ENCODE data around the gene LRRK2. TPM values are rescaled to one million over a fixed set of nuclear protein-coding genes. Genes with fewer than 3 reads are reported as not detected.

The LRRK2 gene
- total RNA-seq, 3 donors from 2014 or later: 11.1 to 30.9 (median 13.5) TPM

DNA sequence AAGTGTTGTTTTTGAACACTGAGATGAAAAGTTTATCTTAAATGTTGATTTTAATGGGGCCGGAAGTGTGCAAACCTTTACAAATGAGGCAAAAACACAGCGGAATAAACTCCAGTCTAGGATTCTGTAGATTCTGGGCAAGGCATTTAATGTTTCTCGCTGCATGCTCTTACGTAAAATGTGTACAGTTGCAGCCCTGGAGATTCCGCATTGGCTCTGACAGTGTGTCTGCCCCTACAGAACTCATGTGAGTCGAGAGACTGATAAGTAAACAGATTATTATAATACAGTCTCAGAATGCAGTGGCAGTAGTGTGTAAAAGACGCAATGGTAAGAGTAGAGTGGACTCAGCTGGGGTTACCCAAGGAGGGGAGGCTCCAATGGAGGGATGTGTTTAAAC, 33.6 kb downstream of the LRRK2 start:
- Histone ChIP-seq H3K27me3 (no peaks in the 10 kb centered on the region), H3K9me3 (no peaks in the 10 kb centered on the region), H3K36me3 (no peaks in the 10 kb centered on the region), H3K4me3 (no peak overlapping the region), H3K27ac (no peak overlapping the region), H3K4me1 (no peaks in the 10 kb centered on the region)
- no peak for TF ChIP-seq POLR2AphosphoS5 (IDR thresholded peaks at IDR 0.05)
- TF ChIP-seq, protein P1, sequence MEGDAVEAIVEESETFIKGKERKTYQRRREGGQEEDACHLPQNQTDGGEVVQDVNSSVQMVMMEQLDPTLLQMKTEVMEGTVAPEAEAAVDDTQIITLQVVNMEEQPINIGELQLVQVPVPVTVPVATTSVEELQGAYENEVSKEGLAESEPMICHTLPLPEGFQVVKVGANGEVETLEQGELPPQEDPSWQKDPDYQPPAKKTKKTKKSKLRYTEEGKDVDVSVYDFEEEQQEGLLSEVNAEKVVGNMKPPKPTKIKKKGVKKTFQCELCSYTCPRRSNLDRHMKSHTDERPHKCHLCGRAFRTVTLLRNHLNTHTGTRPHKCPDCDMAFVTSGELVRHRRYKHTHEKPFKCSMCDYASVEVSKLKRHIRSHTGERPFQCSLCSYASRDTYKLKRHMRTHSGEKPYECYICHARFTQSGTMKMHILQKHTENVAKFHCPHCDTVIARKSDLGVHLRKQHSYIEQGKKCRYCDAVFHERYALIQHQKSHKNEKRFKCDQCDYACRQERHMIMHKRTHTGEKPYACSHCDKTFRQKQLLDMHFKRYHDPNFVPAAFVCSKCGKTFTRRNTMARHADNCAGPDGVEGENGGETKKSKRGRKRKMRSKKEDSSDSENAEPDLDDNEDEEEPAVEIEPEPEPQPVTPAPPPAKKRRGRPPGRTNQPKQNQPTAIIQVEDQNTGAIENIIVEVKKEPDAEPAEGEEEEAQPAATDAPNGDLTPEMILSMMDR (IDR thresholded peaks at IDR 0.05): no peak
- no peak for TF ChIP-seq POLR2A (IDR thresholded peaks at IDR 0.05)
- DNase-seq (ENCODE audit: low spot score in 2 of 2): no peak
- intact Hi-C loops (cut with DNase I; ENCODE audit: low total_unique reads): no loop called here

DNA sequence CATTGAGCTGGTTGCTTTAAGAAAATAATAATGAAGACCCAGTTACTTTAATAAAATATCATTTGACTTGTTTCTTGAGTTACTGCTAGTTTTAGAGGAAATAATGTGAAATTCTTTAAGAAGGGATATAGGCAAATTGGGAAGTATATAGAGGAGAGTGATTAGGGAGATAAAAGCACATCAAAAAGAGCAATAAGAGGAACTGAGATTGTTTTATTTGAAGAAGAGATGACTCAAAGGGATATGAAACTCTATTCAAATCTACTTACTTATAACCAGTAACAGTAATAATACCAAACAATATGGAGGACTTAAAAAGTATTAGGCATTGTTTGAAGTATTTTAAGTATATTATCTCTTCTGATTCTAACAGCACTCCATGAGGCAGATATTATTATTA, 37.1 kb downstream of the LRRK2 start:
- H3K4me3 ChIP-seq: no peak overlapping the region
- H3K4me1 ChIP-seq: no peaks in the 10 kb centered on the region
- intact Hi-C loops (cut with DNase I; ENCODE audit: low total_unique reads): no loop called here

DNA sequence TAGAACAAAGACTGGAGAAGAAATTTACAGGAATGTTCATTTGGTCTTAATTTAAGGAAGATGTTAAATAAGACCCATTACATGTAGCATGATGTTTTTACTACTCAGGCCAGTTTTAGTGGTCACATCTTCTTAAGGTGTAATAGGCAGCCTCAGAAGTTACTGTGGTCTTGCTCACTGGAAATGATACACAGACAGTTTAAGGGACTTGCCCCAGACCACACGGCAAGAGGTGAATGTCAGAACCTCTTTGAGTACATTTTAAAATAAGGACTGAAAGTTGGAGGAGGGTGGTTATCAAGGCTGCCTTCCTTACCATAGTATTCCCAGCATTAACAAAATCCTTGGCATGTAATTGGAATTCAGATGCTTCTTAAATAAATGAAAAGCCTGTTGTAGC, 37.9 kb downstream of the LRRK2 start:
- H3K9me3 ChIP-seq: no peaks in the 10 kb centered on the region
- no peak overlapping the region for H3K27ac ChIP-seq

More for the DNA sequence above, 37.1 kb downstream of the LRRK2 start:
- Histone ChIP-seq H3K36me3 (no peaks in the 10 kb centered on the region), H3K27ac (no peak overlapping the region), H3K9me3 (no peaks in the 10 kb centered on the region), H3K27me3 (no peaks in the 10 kb centered on the region)
- DNase-seq (ENCODE audit: low spot score in 2 of 2): no peak
- TF ChIP-seq, protein P1 (IDR thresholded peaks at IDR 0.05): no peak
- no peak for TF ChIP-seq POLR2A (IDR thresholded peaks at IDR 0.05)
- TF ChIP-seq POLR2AphosphoS5 (IDR thresholded peaks at IDR 0.05): no peak

DNA sequence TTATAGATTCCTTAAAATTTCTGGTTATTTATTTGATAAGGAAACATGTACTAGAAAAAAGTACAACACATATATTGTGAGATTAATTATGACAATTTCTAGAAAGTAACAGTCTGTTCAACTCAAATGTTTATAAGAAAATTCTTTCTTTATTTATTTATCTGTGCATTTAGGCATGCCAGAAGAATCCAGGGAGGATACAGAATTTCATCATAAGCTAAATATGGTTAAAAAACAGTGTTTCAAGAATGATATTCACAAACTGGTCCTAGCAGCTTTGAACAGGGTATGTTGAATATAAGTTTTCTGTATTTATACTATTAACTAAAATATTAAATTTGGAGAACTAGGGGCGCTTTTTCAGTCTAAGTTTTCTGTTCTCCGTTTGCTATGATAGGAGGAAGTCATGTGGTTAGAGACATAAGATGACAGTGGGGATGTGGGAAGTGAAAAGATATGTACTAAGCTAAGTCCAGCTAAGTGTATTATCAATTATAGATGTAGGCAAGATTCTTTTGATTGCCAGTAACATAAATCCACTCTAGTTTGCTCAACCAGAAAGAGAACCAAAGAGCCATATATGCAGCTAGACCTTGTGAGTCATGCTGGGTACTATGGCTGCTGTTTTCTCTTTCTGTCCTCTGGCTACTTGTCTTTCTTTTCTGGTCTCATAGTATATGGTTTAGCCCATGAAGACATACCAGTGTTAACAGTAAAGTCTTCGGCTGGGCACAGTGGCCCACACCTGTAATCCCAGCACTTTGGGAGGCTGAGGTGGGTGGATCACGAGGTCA, 39.0 kb downstream of the LRRK2 start:
- Histone ChIP-seq H3K4me3 (no peak overlapping the region), H3K36me3 (no peaks in the 10 kb centered on the region), H3K9me3 (no peaks in the 10 kb centered on the region), H3K27me3 (no peaks in the 10 kb centered on the region), H3K27ac (no peak overlapping the region), H3K4me1 (no peaks in the 10 kb centered on the region)
- intact Hi-C loops (cut with DNase I; ENCODE audit: low total_unique reads): no loop called here
- no peak for DNase-seq (ENCODE audit: low spot score in 2 of 2)
- TF ChIP-seq, protein P1 (IDR thresholded peaks at IDR 0.05): no peak
- no peak for TF ChIP-seq POLR2A (IDR thresholded peaks at IDR 0.05)
- TF ChIP-seq POLR2AphosphoS5 (IDR thresholded peaks at IDR 0.05): no peak

More for the DNA sequence above, 37.9 kb downstream of the LRRK2 start:
- no peak for DNase-seq (ENCODE audit: low spot score in 2 of 2)
- Histone ChIP-seq H3K27me3 (no peaks in the 10 kb centered on the region), H3K4me1 (no peaks in the 10 kb centered on the region), H3K4me3 (no peak overlapping the region), H3K36me3 (no peaks in the 10 kb centered on the region)
- TF ChIP-seq POLR2A (IDR thresholded peaks at IDR 0.05) (no peak), POLR2AphosphoS5 (IDR thresholded peaks at IDR 0.05) (no peak)
- TF ChIP-seq, protein P1 (IDR thresholded peaks at IDR 0.05): no peak
- intact Hi-C loops (cut with DNase I; ENCODE audit: low total_unique reads): no loop called here

DNA sequence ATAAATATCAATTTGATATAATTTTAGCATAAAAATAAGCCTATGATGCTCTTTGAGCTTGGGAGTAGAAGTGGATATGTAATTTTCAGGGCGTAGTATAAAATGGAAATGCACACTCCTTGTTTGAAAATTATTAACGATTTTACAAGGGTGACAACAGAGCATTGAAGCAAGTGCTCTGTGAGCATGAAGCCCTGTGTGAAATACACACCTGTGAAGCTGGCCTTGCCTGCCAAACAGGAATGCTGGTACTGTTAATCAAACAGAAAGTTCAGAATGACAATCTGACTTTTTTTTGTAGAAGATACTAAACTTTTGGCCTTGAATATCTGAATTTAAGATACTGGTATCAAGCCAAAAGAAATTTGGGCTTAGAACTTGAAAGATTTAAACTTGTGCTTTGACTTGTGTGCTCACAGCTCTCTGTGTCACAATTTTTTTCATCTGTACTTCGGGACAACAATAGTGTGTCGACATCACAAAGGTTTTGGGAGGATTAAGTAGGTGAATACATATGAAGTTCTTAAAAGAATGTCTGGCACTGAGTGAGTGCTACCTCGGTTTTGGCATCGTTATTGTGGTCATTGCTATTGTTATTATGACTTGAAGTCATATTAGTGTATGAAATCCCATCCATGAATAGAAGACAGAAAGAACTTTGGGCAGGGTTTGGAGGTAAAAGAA, 47.3 kb downstream of the LRRK2 start:
- no peaks in the 10 kb centered on the region for H3K9me3 ChIP-seq
- H3K36me3 ChIP-seq: no peaks in the 10 kb centered on the region
- DNase-seq (ENCODE audit: low spot score in 2 of 2): no peak
- no peak overlapping the region for H3K4me3 ChIP-seq
- no peak for TF ChIP-seq POLR2AphosphoS5 (IDR thresholded peaks at IDR 0.05)
- TF ChIP-seq, protein P1 (IDR thresholded peaks at IDR 0.05): no peak
- intact Hi-C loops (cut with DNase I; ENCODE audit: low total_unique reads): no loop called here
- H3K27me3 ChIP-seq: no peaks in the 10 kb centered on the region
- no peak overlapping the region for H3K27ac ChIP-seq
- H3K4me1 ChIP-seq: no peaks in the 10 kb centered on the region
